PC-9 (cell line): ENCODE measurements around the gene ZNF641.

Experiments used
- CTCF ChIP-seq: fragments of 200-600 bp; sonication (generic); conservative IDR thresholded peaks from 2 replicates; pipeline ENCODE4 v1.6.1; 2017; ENCODE audit warnings: mixed run types, antibody characterized with exemption, mild to moderate bottlenecking, moderate library complexity
- EZH2 ChIP-seq: fragments of 200-600 bp; sonication (generic); IDR thresholded peaks from 2 replicates; pipeline ENCODE4 v1.8.0; 2017; ENCODE audit warnings: antibody characterized with exemption, low read depth

DNA sequence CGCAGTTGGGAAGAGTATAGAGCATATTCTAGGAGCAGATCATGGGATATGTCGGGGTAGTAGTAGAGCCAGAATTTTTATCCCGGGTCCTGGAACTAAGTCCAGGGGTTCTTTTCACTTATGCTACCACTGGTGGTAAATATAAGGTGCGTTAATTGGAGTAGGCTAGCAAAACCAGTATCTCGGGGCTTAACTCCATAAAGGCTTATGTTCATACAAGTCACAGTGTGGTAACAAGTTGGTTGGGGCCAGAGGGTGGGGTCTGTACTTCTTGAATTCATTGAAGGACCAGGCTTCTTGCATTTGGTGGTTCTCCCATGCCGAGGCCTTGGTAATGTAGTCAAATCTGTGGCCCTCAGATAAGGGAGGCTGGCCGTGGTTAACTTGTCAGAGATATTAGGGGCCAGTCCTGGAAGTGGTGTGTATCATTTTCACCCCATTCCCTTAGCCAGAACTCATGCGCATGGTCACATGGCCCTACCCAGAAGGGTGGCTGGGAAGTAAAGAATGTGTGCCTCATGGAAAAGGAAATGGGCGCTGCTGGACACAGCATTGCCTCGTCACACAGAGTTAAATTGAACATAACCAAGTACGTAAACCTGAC lies 1.5 kb upstream of the ZNF641 start:
- TF ChIP-seq EZH2 (no peak), CTCF (no peak)
